ENCODE measurements around the gene ANXA11. TPM values are rescaled to one million over a fixed set of nuclear protein-coding genes. Genes with fewer than 3 reads are reported as not detected.

Gene ANXA11
- total and polyA plus RNA-seq, 9 of the 15 experiments (the other 6 are each of a cell fraction or from before 2014, with no cell fraction given) = 43.6 to 212 (median 109) TPM

DNA sequence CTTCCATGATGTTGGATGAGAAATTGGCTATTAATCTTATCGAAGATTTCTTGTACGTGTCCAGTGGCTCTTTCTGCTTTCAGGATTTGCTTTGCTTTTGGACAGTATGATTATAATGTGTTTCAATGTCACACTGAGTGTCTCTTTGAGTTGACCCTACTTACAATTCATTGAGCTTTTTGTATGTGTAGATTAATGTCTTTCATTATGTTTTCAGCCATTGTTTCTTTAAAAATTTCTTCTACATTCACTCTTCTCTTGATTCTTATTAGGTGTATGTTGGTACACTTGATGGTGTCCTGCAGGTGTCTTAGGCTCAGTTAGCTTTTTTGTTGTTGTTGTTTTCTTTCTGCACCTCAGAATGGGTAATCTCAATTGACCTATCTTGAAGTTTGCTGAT is 56.2 kb downstream of the ANXA11 start:
- ATAC-seq = no peak
- Histone ChIP-seq H3K79me2 (ENCODE audit: control insufficient read depth, insufficient read depth, low read length) (no peaks in the 10 kb centered on the region), H3K4me3 (no peak overlapping the region), H2AFZ (ENCODE audit: low read depth, low read length) (no peak overlapping the region), H3K36me3 (ENCODE audit: control insufficient read depth, insufficient read depth, low read length) (peaks cover 24% of the 10 kb centered on the region; the same call in 2 of the 3 replicates), H4K20me1 (replicated peaks; ENCODE audit: control insufficient read depth, insufficient read depth, low read length) (peaks cover under 1% of the 10 kb centered on the region; the same call in 1 of the 2 replicates), H3K4me1 (replicated peaks in 1 of 2; ENCODE audit: control insufficient read depth in 2 of 2, insufficient read depth in 2 of 2, low read length in 2 of 2) (peaks cover 0 to 7% of the 10 kb centered on the region in 2 experiments; a peak in 3 of 5 replicates), H3K9me1 (ENCODE audit: control insufficient read depth, insufficient read depth, low read length) (no peaks in the 10 kb centered on the region), H3K9me3 (replicated peaks; ENCODE audit: control insufficient read depth, insufficient read depth, low read depth, low read length) (0 out of 2 replicates have a peak, but pooled peaks cover 4% of the 10 kb centered on the region), H3K4me2 (ENCODE audit: insufficient read depth, low read length) (no peak overlapping the region), H3K27me3 (ENCODE audit: control insufficient read depth in 2 of 2, insufficient read depth in 2 of 2, low read length in 2 of 2) (no peaks in the 10 kb centered on the region), H3K9ac (ENCODE audit: insufficient read depth in 1 of 2, low read depth in 2 of 2, low read length in 2 of 2) (no peak overlapping the region), H3K27ac (ENCODE audit: extremely low read depth, low read depth, low read length) (no peak overlapping the region)
- no peak for DNase-seq (ENCODE audit: extremely low read depth in 1 of 4, low spot score in 3 of 4)
- intact Hi-C loops (cut with micrococcal nuclease) (loop anchor here (5.0 kb wide), 1 partner anchor 58 kb away; the partner anchor contains the start of gene ANXA11), in situ Hi-C loops (cut with MboI) (no loop called here)
- CTCF ChIA-PET (ENCODE audit: low intra/inter-chr PET ratio) = no interaction called here
- WGBS (ENCODE audit: insufficient coverage, low coverage, missing lambda C conversion rate) = 100% methylated on average over 2 of the region's 2 CpGs
- TF ChIP-seq, protein P1, sequence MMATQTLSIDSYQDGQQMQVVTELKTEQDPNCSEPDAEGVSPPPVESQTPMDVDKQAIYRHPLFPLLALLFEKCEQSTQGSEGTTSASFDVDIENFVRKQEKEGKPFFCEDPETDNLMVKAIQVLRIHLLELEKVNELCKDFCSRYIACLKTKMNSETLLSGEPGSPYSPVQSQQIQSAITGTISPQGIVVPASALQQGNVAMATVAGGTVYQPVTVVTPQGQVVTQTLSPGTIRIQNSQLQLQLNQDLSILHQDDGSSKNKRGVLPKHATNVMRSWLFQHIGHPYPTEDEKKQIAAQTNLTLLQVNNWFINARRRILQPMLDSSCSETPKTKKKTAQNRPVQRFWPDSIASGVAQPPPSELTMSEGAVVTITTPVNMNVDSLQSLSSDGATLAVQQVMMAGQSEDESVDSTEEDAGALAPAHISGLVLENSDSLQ (IDR thresholded peaks at IDR 0.05) = no peak
- 0 out of 2 replicates have a peak, but pooled peaks have one; percentile 41 for TF ChIP-seq TRIM28 (IDR thresholded peaks at IDR 0.05)
- TF ChIP-seq RAD51 (IDR thresholded peaks at IDR 0.05; ENCODE audit: borderline replicate concordance, low read depth) = no peak
- TF ChIP-seq, protein P2, sequence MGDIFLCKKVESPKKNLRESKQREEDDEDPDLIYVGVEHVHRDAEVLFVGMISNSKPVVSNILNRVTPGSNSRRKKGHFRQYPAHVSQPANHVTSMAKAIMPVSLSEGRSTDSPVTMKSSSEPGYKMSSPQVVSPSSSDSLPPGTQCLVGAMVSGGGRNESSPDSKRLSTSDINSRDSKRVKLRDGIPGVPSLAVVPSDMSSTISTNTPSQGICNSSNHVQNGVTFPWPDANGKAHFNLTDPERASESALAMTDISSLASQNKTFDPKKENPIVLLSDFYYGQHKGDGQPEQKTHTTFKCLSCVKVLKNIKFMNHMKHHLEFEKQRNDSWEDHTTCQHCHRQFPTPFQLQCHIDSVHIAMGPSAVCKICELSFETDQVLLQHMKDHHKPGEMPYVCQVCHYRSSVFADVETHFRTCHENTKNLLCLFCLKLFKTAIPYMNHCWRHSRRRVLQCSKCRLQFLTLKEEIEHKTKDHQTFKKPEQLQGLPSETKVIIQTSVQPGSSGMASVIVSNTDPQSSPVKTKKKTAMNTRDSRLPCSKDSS (IDR thresholded peaks at IDR 0.05; ENCODE audit: low read depth, partially characterized antibody) = peak; percentile 31
- 0 out of 2 replicates have a peak, but pooled peaks have one; percentile 36 for TF ChIP-seq POLR2H (tag; IDR thresholded peaks at IDR 0.05; ENCODE audit: low read depth)
- TF ChIP-seq ZNF699 (CRISPR knock-in tag; IDR thresholded peaks at IDR 0.05; ENCODE audit: insufficient replicate concordance) = no peak
- peak in 1 of 2 experiments; percentile 60; a peak in 1 of 3 replicates for TF ChIP-seq CBX3 (IDR thresholded peaks at IDR 0.05; ENCODE audit: borderline replicate concordance in 1 of 2, low read length in 2 of 2)
- TF ChIP-seq, protein P3, sequence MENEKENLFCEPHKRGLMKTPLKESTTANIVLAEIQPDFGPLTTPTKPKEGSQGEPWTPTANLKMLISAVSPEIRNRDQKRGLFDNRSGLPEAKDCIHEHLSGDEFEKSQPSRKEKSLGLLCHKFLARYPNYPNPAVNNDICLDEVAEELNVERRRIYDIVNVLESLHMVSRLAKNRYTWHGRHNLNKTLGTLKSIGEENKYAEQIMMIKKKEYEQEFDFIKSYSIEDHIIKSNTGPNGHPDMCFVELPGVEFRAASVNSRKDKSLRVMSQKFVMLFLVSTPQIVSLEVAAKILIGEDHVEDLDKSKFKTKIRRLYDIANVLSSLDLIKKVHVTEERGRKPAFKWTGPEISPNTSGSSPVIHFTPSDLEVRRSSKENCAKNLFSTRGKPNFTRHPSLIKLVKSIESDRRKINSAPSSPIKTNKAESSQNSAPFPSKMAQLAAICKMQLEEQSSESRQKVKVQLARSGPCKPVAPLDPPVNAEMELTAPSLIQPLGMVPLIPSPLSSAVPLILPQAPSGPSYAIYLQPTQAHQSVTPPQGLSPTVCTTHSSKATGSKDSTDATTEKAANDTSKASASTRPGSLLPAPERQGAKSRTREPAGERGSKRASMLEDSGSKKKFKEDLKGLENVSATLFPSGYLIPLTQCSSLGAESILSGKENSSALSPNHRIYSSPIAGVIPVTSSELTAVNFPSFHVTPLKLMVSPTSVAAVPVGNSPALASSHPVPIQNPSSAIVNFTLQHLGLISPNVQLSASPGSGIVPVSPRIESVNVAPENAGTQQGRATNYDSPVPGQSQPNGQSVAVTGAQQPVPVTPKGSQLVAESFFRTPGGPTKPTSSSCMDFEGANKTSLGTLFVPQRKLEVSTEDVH (IDR thresholded peaks at IDR 0.05; ENCODE audit: low read depth, partially characterized antibody) = peak; percentile 28
- POLR2A ChIA-PET = interaction anchor here (1.0 to 1.3 kb wide), 2 partner anchors 9 to 34 kb away, joined by 4 to 5 read pairs; no protein-coding TSS in a partner anchor
- FAIRE-seq = no peak
- no TSS peak for BruUV-seq (replicated peaks)

All from K562 (cell line).